ENCODE measurements around the gene PLEKHM3.

PLEKHM3 gene

DNA sequence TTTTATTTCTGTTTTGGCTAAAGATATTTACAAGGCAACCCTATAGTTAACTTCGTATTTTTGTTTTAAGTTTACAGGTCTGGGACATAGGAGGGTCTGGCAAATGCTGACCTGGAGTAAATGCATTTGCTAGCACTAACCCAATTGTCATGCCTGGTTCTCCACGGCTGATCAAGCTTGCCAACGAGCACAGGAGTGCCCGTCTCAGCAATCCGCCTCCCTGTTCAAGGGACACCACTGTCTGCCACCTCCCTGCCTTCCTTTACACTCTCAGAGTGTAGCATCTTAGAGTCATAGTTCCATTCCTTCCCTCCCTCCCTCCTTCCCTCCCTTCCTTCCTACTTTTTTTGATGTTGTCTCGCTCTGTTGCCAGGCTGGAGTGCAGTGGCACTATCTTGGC lies 104.6 kb downstream of the PLEKHM3 start:
- TF ChIP-seq GATA3 (IDR thresholded peaks at IDR 0.05; ENCODE audit: low read depth, low read length) (no peak), GATA2 (IDR thresholded peaks at IDR 0.05; ENCODE audit: low read depth, low read length) (no peak)

DNA sequence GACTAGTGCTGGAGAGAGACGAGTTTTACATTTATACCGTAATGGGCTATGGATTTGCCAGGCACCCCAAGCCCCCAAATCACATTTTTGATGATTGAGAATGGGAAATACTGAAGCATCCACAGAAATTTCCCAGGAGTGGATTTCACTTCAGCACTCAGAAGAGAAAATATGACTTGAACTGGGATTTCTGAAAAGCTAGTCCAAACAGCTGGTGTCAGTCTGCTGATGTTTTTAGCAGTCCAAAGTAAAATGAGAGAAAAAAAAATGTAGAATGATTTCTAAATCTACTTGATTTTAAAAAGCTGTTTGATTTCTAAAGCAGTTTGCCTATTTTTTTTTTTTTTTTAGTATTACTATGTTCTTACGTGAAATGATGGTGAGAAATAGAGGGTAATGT lies 105.0 kb downstream of the PLEKHM3 start:
- TF ChIP-seq GATA3 (IDR thresholded peaks at IDR 0.05; ENCODE audit: low read depth, low read length) = no peak
- no peak for TF ChIP-seq GATA2 (IDR thresholded peaks at IDR 0.05; ENCODE audit: low read depth, low read length)

GRCh38 chr2:207919164-207919919 lies 106.0 kb downstream of the PLEKHM3 start:
- TF ChIP-seq GATA3 (IDR thresholded peaks at IDR 0.05; ENCODE audit: low read depth, low read length) = no peak
- TF ChIP-seq GATA2 (IDR thresholded peaks at IDR 0.05; ENCODE audit: low read depth, low read length) = no peak

DNA sequence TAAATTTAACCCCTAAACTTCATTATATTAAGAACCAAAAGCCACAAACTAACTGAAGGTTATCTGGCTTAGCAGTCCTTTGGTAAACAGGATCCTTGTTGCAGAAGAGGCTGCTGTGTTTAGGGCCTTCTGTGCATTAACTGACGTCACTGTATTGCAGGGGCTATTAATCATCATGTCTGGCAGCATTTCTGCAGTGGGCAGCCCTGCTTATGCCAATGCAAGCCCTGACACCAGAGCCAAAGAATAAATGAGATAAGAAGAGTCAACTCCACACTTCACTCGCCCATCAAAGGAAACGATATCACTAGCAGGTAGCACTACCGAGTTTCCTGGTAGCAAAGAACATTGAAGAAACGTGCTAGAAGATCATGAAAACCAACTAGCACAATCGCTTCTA lies 110.6 kb downstream of the PLEKHM3 start:
- no peak for TF ChIP-seq GATA3 (IDR thresholded peaks at IDR 0.05; ENCODE audit: low read depth, low read length)
- TF ChIP-seq GATA2 (IDR thresholded peaks at IDR 0.05; ENCODE audit: low read depth, low read length) = no peak

DNA sequence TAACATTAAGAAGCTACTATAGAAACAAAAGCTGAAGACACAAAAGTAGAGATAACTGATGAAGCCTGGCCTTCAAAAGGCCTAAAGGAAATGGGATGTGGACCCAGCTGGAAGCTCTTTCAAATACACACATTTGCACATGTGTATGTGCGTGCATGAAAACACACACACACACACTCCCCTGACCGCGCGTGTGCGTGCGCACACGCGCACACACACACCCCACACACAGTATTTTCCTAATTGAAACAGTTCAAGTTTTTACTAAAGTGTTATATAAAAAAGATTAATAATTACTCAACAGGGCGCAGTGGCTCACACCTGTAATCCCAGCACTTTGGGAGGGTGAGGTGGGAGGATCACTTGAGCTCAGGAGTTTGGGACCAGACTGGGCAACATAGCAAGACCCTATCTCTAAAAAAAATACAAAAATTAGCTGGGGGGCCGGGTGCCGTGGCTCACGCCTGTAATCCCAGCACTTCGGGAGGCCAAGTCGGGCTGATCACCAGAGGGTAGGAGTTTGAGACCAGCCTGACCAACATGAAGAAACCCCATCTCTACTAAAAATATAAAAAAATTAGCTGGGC lies 111.5 kb downstream of the PLEKHM3 start:
- no peak for TF ChIP-seq GATA3 (IDR thresholded peaks at IDR 0.05; ENCODE audit: low read depth, low read length)
- TF ChIP-seq GATA2 (IDR thresholded peaks at IDR 0.05; ENCODE audit: low read depth, low read length) = no peak

DNA sequence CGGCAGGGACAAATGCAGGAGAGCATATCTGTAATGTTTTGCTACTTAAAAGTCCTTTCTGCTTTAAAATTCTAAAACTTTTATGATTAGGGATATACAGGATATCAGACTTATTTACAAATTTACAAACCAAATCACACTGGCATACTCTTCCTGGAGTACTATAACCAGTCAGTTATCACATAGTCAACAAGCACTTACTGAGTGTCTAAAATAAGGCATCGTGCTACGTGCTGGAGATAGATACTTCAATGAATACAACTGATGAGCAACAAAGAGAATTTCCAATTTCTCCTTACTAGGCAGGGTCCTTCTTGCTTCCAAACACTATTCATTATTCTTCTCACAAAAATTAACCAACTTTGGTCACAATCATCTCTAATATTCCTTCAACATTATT lies 113.5 kb downstream of the PLEKHM3 start:
- no peak for TF ChIP-seq GATA2 (IDR thresholded peaks at IDR 0.05; ENCODE audit: low read depth, low read length)
- TF ChIP-seq GATA3 (IDR thresholded peaks at IDR 0.05; ENCODE audit: low read depth, low read length) = no peak

DNA sequence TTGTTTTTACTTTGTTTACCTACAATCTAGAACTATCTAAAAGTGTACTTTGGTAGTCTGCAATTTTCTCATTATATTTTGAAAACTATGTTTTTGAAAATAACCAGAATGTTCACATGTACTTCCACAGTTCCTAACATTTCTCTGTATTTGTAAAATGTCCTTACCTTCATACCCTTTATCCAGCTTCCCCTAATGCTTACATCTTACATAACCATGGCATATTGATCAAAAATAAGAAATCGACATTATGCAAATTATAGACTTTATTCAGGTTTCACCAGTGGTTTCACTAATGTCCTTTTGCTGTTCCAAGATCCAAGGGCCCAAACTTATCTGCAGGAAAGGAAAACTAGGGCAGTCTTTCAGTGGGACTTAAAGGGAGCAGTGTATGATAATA lies 114.1 kb downstream of the PLEKHM3 start:
- no peak for TF ChIP-seq GATA3 (IDR thresholded peaks at IDR 0.05; ENCODE audit: low read depth, low read length)
- TF ChIP-seq GATA2 (IDR thresholded peaks at IDR 0.05; ENCODE audit: low read depth, low read length) = no peak

- no peak for TF ChIP-seq GATA3 (IDR thresholded peaks at IDR 0.05; ENCODE audit: low read depth, low read length)
- TF ChIP-seq GATA2 (IDR thresholded peaks at IDR 0.05; ENCODE audit: low read depth, low read length) = no peak
Measured at GRCh38 chr2:207905546-207905945, 119.8 kb downstream of the PLEKHM3 start.

GRCh38 chr2:207903236-207903635 lies 122.1 kb downstream of the PLEKHM3 start:
- TF ChIP-seq GATA2 (IDR thresholded peaks at IDR 0.05; ENCODE audit: low read depth, low read length) (no peak), GATA3 (IDR thresholded peaks at IDR 0.05; ENCODE audit: low read depth, low read length) (no peak)

GRCh38 chr2:207902821-207903220 lies 122.5 kb downstream of the PLEKHM3 start:
- TF ChIP-seq GATA3 (IDR thresholded peaks at IDR 0.05; ENCODE audit: low read depth, low read length) = no peak
- TF ChIP-seq GATA2 (IDR thresholded peaks at IDR 0.05; ENCODE audit: low read depth, low read length) = no peak

DNA sequence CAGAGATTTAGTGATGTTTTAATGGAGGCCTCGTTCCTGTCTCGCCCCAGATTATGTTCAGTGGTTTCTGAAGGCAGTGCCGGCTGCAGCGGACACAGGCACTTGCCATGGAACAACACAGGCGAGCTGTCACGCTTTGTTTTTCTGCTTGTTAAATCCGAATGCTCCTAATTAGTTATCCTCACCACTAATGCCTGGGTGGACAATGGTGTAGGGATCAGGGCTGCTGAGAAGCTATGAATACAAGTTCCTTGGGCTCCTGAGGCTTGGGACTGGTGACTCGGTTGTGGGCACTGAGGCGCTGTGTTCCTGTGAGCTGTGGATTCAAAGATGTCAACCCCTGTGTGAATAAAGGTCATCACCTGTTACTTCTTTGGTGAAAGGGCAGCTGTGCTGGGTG lies 123.5 kb downstream of the PLEKHM3 start:
- TF ChIP-seq GATA2 (IDR thresholded peaks at IDR 0.05; ENCODE audit: low read depth, low read length) (no peak), GATA3 (IDR thresholded peaks at IDR 0.05; ENCODE audit: low read depth, low read length) (no peak)

GRCh38 chr2:207901401-207901800 lies 123.9 kb downstream of the PLEKHM3 start:
- TF ChIP-seq GATA3 (IDR thresholded peaks at IDR 0.05; ENCODE audit: low read depth, low read length) = no peak
- TF ChIP-seq GATA2 (IDR thresholded peaks at IDR 0.05; ENCODE audit: low read depth, low read length) = no peak

DNA sequence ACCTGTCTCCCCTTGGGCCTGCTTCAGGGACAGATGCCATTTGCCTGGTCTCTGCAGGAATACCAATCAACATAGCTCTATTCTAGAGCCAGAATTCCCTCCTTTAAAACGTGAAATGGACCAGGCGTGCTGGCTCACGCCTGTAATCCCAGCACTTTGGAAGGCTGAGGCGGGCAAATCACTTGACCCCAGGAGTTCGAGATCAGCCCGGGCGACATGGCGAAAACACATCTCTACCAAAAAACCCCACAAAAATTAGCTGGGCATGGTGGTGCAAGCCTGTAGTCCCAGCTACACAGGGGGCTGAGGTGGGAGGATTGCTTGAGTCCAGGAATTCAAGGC lies 127.0 kb downstream of the PLEKHM3 start:
- TF ChIP-seq GATA3 (IDR thresholded peaks at IDR 0.05; ENCODE audit: low read depth, low read length) (no peak), GATA2 (IDR thresholded peaks at IDR 0.05; ENCODE audit: low read depth, low read length) (no peak)

- TF ChIP-seq GATA3 (IDR thresholded peaks at IDR 0.05; ENCODE audit: low read depth, low read length) (no peak), GATA2 (IDR thresholded peaks at IDR 0.05; ENCODE audit: low read depth, low read length) (no peak)
Measured at GRCh38 chr2:207897541-207898353, 127.6 kb downstream of the PLEKHM3 start.
